KOPT-K1 (cell line): Measurements from ENCODE around the gene LHFPL2.

Source experiments
- H3K27ac ChIP-seq: fragments of 200-600 bp; sonication (generic); 2 replicates; pipeline ENCODE4 v1.5.1; 2016; ENCODE audit warnings: antibody characterized with exemption, mild to moderate bottlenecking, low read depth, low read length; ENCODE audit not compliant: poor library complexity, severe bottlenecking
- H3K36me3 ChIP-seq: fragments of 200-600 bp; sonication (generic); 2 replicates; pipeline ENCODE4 v1.5.1; 2017; ENCODE audit warnings: antibody characterized with exemption, mild to moderate bottlenecking, low read length, moderate library complexity; ENCODE audit not compliant: insufficient read depth
- H3K9me3 ChIP-seq: fragments of 200-600 bp; sonication (generic); 2 replicates; pipeline ENCODE4 v1.5.1; 2017; ENCODE audit warnings: antibody characterized with exemption, low read length, mild to moderate bottlenecking; ENCODE audit not compliant: insufficient read depth, poor library complexity, severe bottlenecking

Gene LHFPL2

GRCh38 chr5:78570646-78571045 is 77.9 kb downstream of the LHFPL2 start:
- no peaks in the 10 kb centered on the region for H3K36me3 ChIP-seq
- H3K9me3 ChIP-seq, result no peaks in the 10 kb centered on the region
- H3K27ac ChIP-seq, result no peak overlapping the region

GRCh38 chr5:78569441-78569840 is 79.1 kb downstream of the LHFPL2 start:
- Histone ChIP-seq H3K36me3 (no peaks in the 10 kb centered on the region), H3K9me3 (no peaks in the 10 kb centered on the region), H3K27ac (no peak overlapping the region)

GRCh38 chr5:78568676-78569075 is 79.9 kb downstream of the LHFPL2 start:
- H3K9me3 ChIP-seq, result no peaks in the 10 kb centered on the region
- no peaks in the 10 kb centered on the region for H3K36me3 ChIP-seq
- H3K27ac ChIP-seq, result no peak overlapping the region

- no peak overlapping the region for H3K27ac ChIP-seq
- no peaks in the 10 kb centered on the region for H3K36me3 ChIP-seq
Observed at GRCh38 chr5:78568212-78568611, 80.4 kb downstream of the LHFPL2 start.

GRCh38 chr5:78567617-78568016 is 81.0 kb downstream of the LHFPL2 start:
- Histone ChIP-seq H3K9me3 (no peaks in the 10 kb centered on the region), H3K27ac (no peak overlapping the region), H3K36me3 (no peaks in the 10 kb centered on the region)

More at GRCh38 chr5:78568212-78568611, 80.4 kb downstream of the LHFPL2 start:
- no peaks in the 10 kb centered on the region for H3K9me3 ChIP-seq

GRCh38 chr5:78566747-78567425 is 81.7 kb downstream of the LHFPL2 start:
- Histone ChIP-seq H3K9me3 (no peaks in the 10 kb centered on the region), H3K36me3 (no peaks in the 10 kb centered on the region), H3K27ac (no peak overlapping the region)

GRCh38 chr5:78565395-78565794 is 83.2 kb downstream of the LHFPL2 start:
- no peaks in the 10 kb centered on the region for H3K36me3 ChIP-seq
- no peaks in the 10 kb centered on the region for H3K9me3 ChIP-seq

GRCh38 chr5:78563621-78564020 is 85.0 kb downstream of the LHFPL2 start:
- no peaks in the 10 kb centered on the region for H3K36me3 ChIP-seq
- no peaks in the 10 kb centered on the region for H3K9me3 ChIP-seq
- H3K27ac ChIP-seq, result no peak overlapping the region

More at GRCh38 chr5:78565395-78565794, 83.2 kb downstream of the LHFPL2 start:
- no peak overlapping the region for H3K27ac ChIP-seq

GRCh38 chr5:78562714-78563330 is 85.8 kb downstream of the LHFPL2 start:
- no peaks in the 10 kb centered on the region for H3K36me3 ChIP-seq
- no peaks in the 10 kb centered on the region for H3K9me3 ChIP-seq
- no peak overlapping the region for H3K27ac ChIP-seq

GRCh38 chr5:78562001-78562400 is 86.6 kb downstream of the LHFPL2 start:
- Histone ChIP-seq H3K27ac (no peak overlapping the region), H3K36me3 (no peaks in the 10 kb centered on the region), H3K9me3 (no peaks in the 10 kb centered on the region)

- Histone ChIP-seq H3K27ac (no peak overlapping the region), H3K36me3 (no peaks in the 10 kb centered on the region), H3K9me3 (no peaks in the 10 kb centered on the region)
Observed at GRCh38 chr5:78561261-78561660, 87.3 kb downstream of the LHFPL2 start.

GRCh38 chr5:78560000-78560855 is 88.3 kb downstream of the LHFPL2 start:
- H3K9me3 ChIP-seq, result no peaks in the 10 kb centered on the region
- H3K36me3 ChIP-seq, result no peaks in the 10 kb centered on the region

GRCh38 chr5:78557601-78558000 is 91.0 kb downstream of the LHFPL2 start:
- Histone ChIP-seq H3K36me3 (no peaks in the 10 kb centered on the region), H3K27ac (no peak overlapping the region)

More at GRCh38 chr5:78560000-78560855, 88.3 kb downstream of the LHFPL2 start:
- H3K27ac ChIP-seq, result no peak overlapping the region

GRCh38 chr5:78555870-78556269 is 92.7 kb downstream of the LHFPL2 start:
- no peaks in the 10 kb centered on the region for H3K36me3 ChIP-seq
- no peak overlapping the region for H3K27ac ChIP-seq
- H3K9me3 ChIP-seq, result no peaks in the 10 kb centered on the region

More at GRCh38 chr5:78557601-78558000, 91.0 kb downstream of the LHFPL2 start:
- no peaks in the 10 kb centered on the region for H3K9me3 ChIP-seq

- Histone ChIP-seq H3K36me3 (no peaks in the 10 kb centered on the region), H3K9me3 (no peaks in the 10 kb centered on the region), H3K27ac (no peak overlapping the region)
Observed at GRCh38 chr5:78554670-78555069, 93.9 kb downstream of the LHFPL2 start.
